HepG2 (cell line): Measurements from ENCODE around the gene RPRD1A. TPM values are rescaled to one million over a fixed set of nuclear protein-coding genes. Genes with fewer than 3 reads are reported as not detected.

Source experiments
- ATF5 ChIP-seq: sonication (generic); formaldehyde crosslinking; IDR thresholded peaks from 2 replicates; pipeline ENCODE4 v1.4.0; 2020; ENCODE audit warnings: mild to moderate bottlenecking, low read depth, missing genetic modification reagents
- CHD2 ChIP-seq: IDR thresholded peaks from 2 replicates; pipeline ENCODE4 v1.6.1; 2011; ENCODE audit warnings: low read depth, low read length, improper control_type of control experiment
- HDAC2 ChIP-seq: sonication (generic); formaldehyde crosslinking; IDR thresholded peaks from 2 replicates; pipeline ENCODE4 v1.4.0; 2020; ENCODE audit warnings: missing genetic modification reagents
- HNRNPUL1 ChIP-seq: fragments of 200-400 bp; formaldehyde crosslinking; IDR thresholded peaks from 2 replicates; pipeline ENCODE4 v1.6.1; 2017; ENCODE audit warnings: low read depth, mild to moderate bottlenecking, low read length, moderate library complexity
- MTA3 ChIP-seq: sonication (generic); formaldehyde crosslinking; IDR thresholded peaks from 2 replicates; pipeline ENCODE4 v1.4.0; 2020; ENCODE audit warnings: missing genetic modification reagents
- NAIF1 ChIP-seq: sonication (generic); formaldehyde crosslinking; IDR thresholded peaks from 2 replicates; pipeline ENCODE4 v1.5.0; 2020; ENCODE audit warnings: mild to moderate bottlenecking, missing genetic modification reagents, borderline replicate concordance
- PTBP1 ChIP-seq: fragments of 200-400 bp; formaldehyde crosslinking; IDR thresholded peaks from 2 replicates; pipeline ENCODE4 v1.6.1; 2018; ENCODE audit warnings: low read length, low read depth; ENCODE audit not compliant: poor library complexity, severe bottlenecking
- SAFB2 ChIP-seq: sonication (generic); formaldehyde crosslinking; IDR thresholded peaks from 2 replicates; pipeline ENCODE4 v1.5.1; 2020; ENCODE audit warnings: missing genetic modification reagents, low read depth, mild to moderate bottlenecking, borderline replicate concordance
- SMYD3 ChIP-seq: sonication (generic); formaldehyde crosslinking; IDR thresholded peaks from 2 replicates; pipeline ENCODE4 v1.8.1; 2023; ENCODE audit warnings: mild to moderate bottlenecking, missing genetic modification reagents
- ZKSCAN8 ChIP-seq: IDR thresholded peaks from 2 replicates; pipeline ENCODE4 v1.6.1; 2016; ENCODE audit warnings: borderline replicate concordance, missing genetic modification reagents, missing compliant biosample characterization
- ZNF224 ChIP-seq: sonication (generic); formaldehyde crosslinking; IDR thresholded peaks from 2 replicates; pipeline ENCODE4 v1.5.0; 2020; ENCODE audit warnings: mild to moderate bottlenecking, missing genetic modification reagents
- ZNF354B ChIP-seq: sonication (generic); formaldehyde crosslinking; IDR thresholded peaks from 2 replicates; pipeline ENCODE4 v1.8.0; 2022; ENCODE audit warnings: mild to moderate bottlenecking, missing genetic modification reagents
- ZNF446 ChIP-seq: sonication (generic); formaldehyde crosslinking; IDR thresholded peaks from 2 replicates; pipeline ENCODE4 v1.5.0; 2020; ENCODE audit warnings: mild to moderate bottlenecking, missing genetic modification reagents
- ZNF543 ChIP-seq: sonication (generic); formaldehyde crosslinking; IDR thresholded peaks from 2 replicates; pipeline ENCODE4 v1.4.0; 2020; ENCODE audit warnings: mild to moderate bottlenecking, missing genetic modification reagents
- ZNF605 ChIP-seq: sonication (generic); formaldehyde crosslinking; IDR thresholded peaks from 2 replicates; pipeline ENCODE4 v1.8.0; 2022; ENCODE audit warnings: mild to moderate bottlenecking, missing genetic modification reagents
- ZNF879 ChIP-seq: sonication (generic); formaldehyde crosslinking; IDR thresholded peaks from 2 replicates; pipeline ENCODE4 v1.8.1; 2023; ENCODE audit warnings: missing genetic modification reagents
- ZSCAN21 ChIP-seq: sonication (generic); formaldehyde crosslinking; IDR thresholded peaks from 2 replicates; pipeline ENCODE4 v1.8.0; 2022; ENCODE audit warnings: mild to moderate bottlenecking, missing genetic modification reagents, moderate library complexity, borderline replicate concordance
- polyA plus RNA-seq, 8 experiments: library from polyadenylated mRNA; depleted of rRNA in 3 of 8; stranded (reverse) in 7 of 8; unstranded in 1 of 8; fragments of >200 nt; fragmentation: Illumina TruSeq in 4 of 8; extraction: Trizol in 4 of 8; gene quantifications; 2 replicates each; pipeline versions ENCODE4 v1.2.1 to v1.2.3, GENCODE V29; 2011 to 2016; ENCODE audit warnings: low read depth in 4 of 8, missing spikeins in 1 of 8, mixed read lengths in 1 of 8; ENCODE audit not compliant: insufficient read depth in 1 of 8
- total RNA-seq, 5 experiments: library from RNA; depleted of rRNA; stranded (reverse); fragments of >200 nt; fragmentation: Illumina TruSeq; extraction: Trizol; gene quantifications; 2 replicates each; pipeline ENCODE4 v1.2.3, GENCODE V29; 2016; ENCODE audit warnings: low read depth in 1 of 5
- TF ChIP-seq, protein P1 (sequence below): sonication (generic); formaldehyde crosslinking; IDR thresholded peaks from 2 replicates; pipeline ENCODE4 v1.4.0; 2020; ENCODE audit warnings: missing genetic modification reagents, borderline replicate concordance
- TF ChIP-seq, protein P2 (sequence below): fragments of 450-650 bp; IDR thresholded peaks from 2 replicates; pipeline ENCODE4 v1.6.1; 2016
- TF ChIP-seq, protein P3 (sequence below): sonication (generic); formaldehyde crosslinking; IDR thresholded peaks from 2 replicates; pipeline ENCODE4 v1.4.0; 2020; ENCODE audit warnings: missing genetic modification reagents
- TF ChIP-seq, protein P4 (sequence below): sonication (generic); formaldehyde crosslinking; IDR thresholded peaks from 2 replicates; pipeline ENCODE4 v1.5.0; 2020; ENCODE audit warnings: missing genetic modification reagents, mild to moderate bottlenecking, borderline replicate concordance

RPRD1A gene
- total and polyA plus RNA-seq, 2 of the 13 experiments (the other 11 are each of a cell fraction or from before 2014, with no cell fraction given), result 42.5 to 78.2 TPM

- TF ChIP-seq ZSCAN21 (CRISPR knock-in tag), result peak; percentile 63; the same call in 1 of the 2 replicates
- peak; percentile 64; the same call in 1 of the 2 replicates for TF ChIP-seq NAIF1 (CRISPR knock-in tag)
- 0 out of 2 replicates have a peak, but pooled peaks have one; percentile 64 for TF ChIP-seq CHD2
- TF ChIP-seq ZNF605 (CRISPR knock-in tag), result peak; percentile 85
- no peak for TF ChIP-seq MTA3 (CRISPR knock-in tag)
- TF ChIP-seq SMYD3 (CRISPR knock-in tag), result no peak
- TF ChIP-seq PTBP1, result peak; percentile 67
- no peak for TF ChIP-seq ATF5 (CRISPR knock-in tag)
- 0 out of 2 replicates have a peak, but pooled peaks have one; percentile 42 for TF ChIP-seq ZNF543 (CRISPR knock-in tag)
- TF ChIP-seq SAFB2 (CRISPR knock-in tag), result peak; percentile 67; the same call in 1 of the 2 replicates
- 0 out of 2 replicates have a peak, but pooled peaks have one; percentile 83 for TF ChIP-seq ZNF224
- TF ChIP-seq ZNF354B (CRISPR knock-in tag), result no peak
- no peak for TF ChIP-seq ZNF879 (CRISPR knock-in tag)
- TF ChIP-seq, protein P1, sequence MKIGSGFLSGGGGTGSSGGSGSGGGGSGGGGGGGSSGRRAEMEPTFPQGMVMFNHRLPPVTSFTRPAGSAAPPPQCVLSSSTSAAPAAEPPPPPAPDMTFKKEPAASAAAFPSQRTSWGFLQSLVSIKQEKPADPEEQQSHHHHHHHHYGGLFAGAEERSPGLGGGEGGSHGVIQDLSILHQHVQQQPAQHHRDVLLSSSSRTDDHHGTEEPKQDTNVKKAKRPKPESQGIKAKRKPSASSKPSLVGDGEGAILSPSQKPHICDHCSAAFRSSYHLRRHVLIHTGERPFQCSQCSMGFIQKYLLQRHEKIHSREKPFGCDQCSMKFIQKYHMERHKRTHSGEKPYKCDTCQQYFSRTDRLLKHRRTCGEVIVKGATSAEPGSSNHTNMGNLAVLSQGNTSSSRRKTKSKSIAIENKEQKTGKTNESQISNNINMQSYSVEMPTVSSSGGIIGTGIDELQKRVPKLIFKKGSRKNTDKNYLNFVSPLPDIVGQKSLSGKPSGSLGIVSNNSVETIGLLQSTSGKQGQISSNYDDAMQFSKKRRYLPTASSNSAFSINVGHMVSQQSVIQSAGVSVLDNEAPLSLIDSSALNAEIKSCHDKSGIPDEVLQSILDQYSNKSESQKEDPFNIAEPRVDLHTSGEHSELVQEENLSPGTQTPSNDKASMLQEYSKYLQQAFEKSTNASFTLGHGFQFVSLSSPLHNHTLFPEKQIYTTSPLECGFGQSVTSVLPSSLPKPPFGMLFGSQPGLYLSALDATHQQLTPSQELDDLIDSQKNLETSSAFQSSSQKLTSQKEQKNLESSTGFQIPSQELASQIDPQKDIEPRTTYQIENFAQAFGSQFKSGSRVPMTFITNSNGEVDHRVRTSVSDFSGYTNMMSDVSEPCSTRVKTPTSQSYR (CRISPR knock-in tag), result peak; percentile 5; the same call in 1 of the 2 replicates
- TF ChIP-seq, protein P2, sequence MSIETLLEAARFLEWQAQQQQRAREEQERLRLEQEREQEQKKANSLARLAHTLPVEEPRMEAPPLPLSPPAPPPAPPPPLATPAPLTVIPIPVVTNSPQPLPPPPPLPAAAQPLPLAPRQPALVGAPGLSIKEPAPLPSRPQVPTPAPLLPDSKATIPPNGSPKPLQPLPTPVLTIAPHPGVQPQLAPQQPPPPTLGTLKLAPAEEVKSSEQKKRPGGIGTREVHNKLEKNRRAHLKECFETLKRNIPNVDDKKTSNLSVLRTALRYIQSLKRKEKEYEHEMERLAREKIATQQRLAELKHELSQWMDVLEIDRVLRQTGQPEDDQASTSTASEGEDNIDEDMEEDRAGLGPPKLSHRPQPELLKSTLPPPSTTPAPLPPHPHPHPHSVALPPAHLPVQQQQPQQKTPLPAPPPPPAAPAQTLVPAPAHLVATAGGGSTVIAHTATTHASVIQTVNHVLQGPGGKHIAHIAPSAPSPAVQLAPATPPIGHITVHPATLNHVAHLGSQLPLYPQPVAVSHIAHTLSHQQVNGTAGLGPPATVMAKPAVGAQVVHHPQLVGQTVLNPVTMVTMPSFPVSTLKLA, result peak; percentile 32
- TF ChIP-seq HDAC2 (CRISPR knock-in tag), result peak; percentile 51; the same call in 1 of the 2 replicates
- TF ChIP-seq HNRNPUL1, result no peak
- peak; percentile 88 for TF ChIP-seq ZNF446
- TF ChIP-seq, protein P3, sequence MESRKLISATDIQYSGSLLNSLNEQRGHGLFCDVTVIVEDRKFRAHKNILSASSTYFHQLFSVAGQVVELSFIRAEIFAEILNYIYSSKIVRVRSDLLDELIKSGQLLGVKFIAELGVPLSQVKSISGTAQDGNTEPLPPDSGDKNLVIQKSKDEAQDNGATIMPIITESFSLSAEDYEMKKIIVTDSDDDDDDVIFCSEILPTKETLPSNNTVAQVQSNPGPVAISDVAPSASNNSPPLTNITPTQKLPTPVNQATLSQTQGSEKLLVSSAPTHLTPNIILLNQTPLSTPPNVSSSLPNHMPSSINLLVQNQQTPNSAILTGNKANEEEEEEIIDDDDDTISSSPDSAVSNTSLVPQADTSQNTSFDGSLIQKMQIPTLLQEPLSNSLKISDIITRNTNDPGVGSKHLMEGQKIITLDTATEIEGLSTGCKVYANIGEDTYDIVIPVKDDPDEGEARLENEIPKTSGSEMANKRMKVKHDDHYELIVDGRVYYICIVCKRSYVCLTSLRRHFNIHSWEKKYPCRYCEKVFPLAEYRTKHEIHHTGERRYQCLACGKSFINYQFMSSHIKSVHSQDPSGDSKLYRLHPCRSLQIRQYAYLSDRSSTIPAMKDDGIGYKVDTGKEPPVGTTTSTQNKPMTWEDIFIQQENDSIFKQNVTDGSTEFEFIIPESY (CRISPR knock-in tag), result no peak
- no peak for TF ChIP-seq ZKSCAN8 (CRISPR knock-in tag)
- TF ChIP-seq, protein P4, sequence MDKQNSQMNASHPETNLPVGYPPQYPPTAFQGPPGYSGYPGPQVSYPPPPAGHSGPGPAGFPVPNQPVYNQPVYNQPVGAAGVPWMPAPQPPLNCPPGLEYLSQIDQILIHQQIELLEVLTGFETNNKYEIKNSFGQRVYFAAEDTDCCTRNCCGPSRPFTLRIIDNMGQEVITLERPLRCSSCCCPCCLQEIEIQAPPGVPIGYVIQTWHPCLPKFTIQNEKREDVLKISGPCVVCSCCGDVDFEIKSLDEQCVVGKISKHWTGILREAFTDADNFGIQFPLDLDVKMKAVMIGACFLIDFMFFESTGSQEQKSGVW (CRISPR knock-in tag), result no peak
Observed at GRCh38 chr18:36067055-36067957, at the start of gene RPRD1A (continued).
